HepG2 (cell line): ENCODE measurements around the gene EHD1. TPM values are rescaled to one million over a fixed set of nuclear protein-coding genes. Genes with fewer than 3 reads are reported as not detected.

Experiments used
- ATAC-seq: fragments of 200-7000 bp; cut with Tn5 transposase; 3 replicates; pipeline ENCODE4 v1.9.1; 2020; ENCODE audit warnings: mild to moderate bottlenecking, moderate library complexity
- BruUV-seq: library from RNA; stranded (reverse); fragments of 400-500 nt; replicated peaks from 2 replicates; lab custom pipeline; 2021; lab: Mats Ljungman, UMichigan
- CTCF ChIA-PET: fragments of 300-600 bp; formaldehyde crosslinking; extraction: SDS; loops from one replicate; lab custom pipeline; 2021; ENCODE audit warnings: low total read pairs, inconsistent platforms, low intra/inter-chr PET ratio; lab: Yijun Ruan, JAX
- POLR2A ChIA-PET: fragments of 350-600 bp; sonication (Branson Sonifier 250); formaldehyde crosslinking; loops from one replicate; lab custom pipeline; 2020; ENCODE audit warnings: antibody characterized with exemption, inconsistent platforms; lab: Yijun Ruan, JAX
- DNase-seq: peaks from one replicate; pipeline ENCODE4 v3.0.0-alpha.2; 2015; ENCODE audit warnings: low spot score
- FAIRE-seq: peaks from 3 replicates; lab custom pipeline; 2011; peaks lifted over from hg19 to GRCh38; lab: Jason Lieb, UNC
- H2AFZ ChIP-seq: one replicate; pipeline ENCODE4 v1.6.1; 2011; ENCODE audit warnings: low read length, inconsistent platforms
- H3K27ac ChIP-seq: fragments of 300-600 bp; 3 replicates; pipeline ENCODE4 v1.8.0; 2011; ENCODE audit warnings: mixed run types, mild to moderate bottlenecking, mixed read lengths, low read length, inconsistent platforms; ENCODE audit not compliant: insufficient read depth; ENCODE audit errors: extremely low read length
- H3K27me3 ChIP-seq, 2 experiments: fragments of 200-600 bp in 1 of 2; 2 replicates in 1 of 2; 3 replicates in 1 of 2; pipeline versions ENCODE4 v1.6.0 to v1.8.0; 2011; ENCODE audit warnings: low read length in 2 of 2, mild to moderate bottlenecking in 2 of 2, moderate library complexity in 2 of 2, inconsistent platforms in 1 of 2; ENCODE audit not compliant: insufficient read depth in 2 of 2, control insufficient read depth in 1 of 2
- H3K36me3 ChIP-seq, 2 experiments: fragments of 200-600 bp in 1 of 2; replicated peaks in 1 of 2; 2 replicates in 1 of 2; 3 replicates in 1 of 2; pipeline versions ENCODE4 v1.5.1 to v1.8.0; 2011; ENCODE audit warnings: low read length in 2 of 2, inconsistent platforms in 1 of 2; ENCODE audit not compliant: insufficient read depth in 2 of 2, control insufficient read depth in 1 of 2
- H3K4me1 ChIP-seq: 2 replicates; pipeline ENCODE4 v1.5.1; 2012; ENCODE audit warnings: low read length, inconsistent platforms; ENCODE audit not compliant: insufficient read depth
- H3K4me2 ChIP-seq: 2 replicates; pipeline ENCODE4 v1.6.0; 2011; ENCODE audit warnings: low read depth, low read length, inconsistent platforms
- H3K4me3 ChIP-seq, 3 experiments: fragments of 200-600 bp in 1 of 3; sonication (generic), shearing (Covaris generic) in 1 of 3; replicated peaks in 1 of 3; 2 replicates each; pipeline ENCODE4 v1.5.1; 2011 to 2016; ENCODE audit warnings: low read length in 3 of 3, inconsistent platforms in 2 of 3, low read depth in 2 of 3, mild to moderate bottlenecking in 2 of 3, control low read depth in 1 of 3, mixed read lengths in 1 of 3; ENCODE audit not compliant: insufficient read depth in 1 of 3
- H3K79me2 ChIP-seq: one replicate; pipeline ENCODE4 v1.6.1; 2011; ENCODE audit warnings: low read length, inconsistent platforms; ENCODE audit not compliant: insufficient read depth
- H3K9ac ChIP-seq: 2 replicates; pipeline ENCODE4 v1.6.0; 2011; ENCODE audit warnings: mild to moderate bottlenecking, low read depth, low read length, inconsistent platforms; ENCODE audit not compliant: insufficient read depth
- H3K9me3 ChIP-seq: 2 replicates; pipeline ENCODE4 v1.5.1; 2012; ENCODE audit warnings: mild to moderate bottlenecking, low read length
- H4K20me1 ChIP-seq: 2 replicates; pipeline ENCODE4 v1.6.0; 2011; ENCODE audit warnings: inconsistent platforms, mild to moderate bottlenecking, low read length, moderate library complexity; ENCODE audit not compliant: insufficient read depth
- ARID2 ChIP-seq: sonication (generic); formaldehyde crosslinking; IDR thresholded peaks from 2 replicates; pipeline ENCODE4 v1.8.1; 2022; ENCODE audit warnings: mild to moderate bottlenecking, missing genetic modification reagents, borderline replicate concordance
- ATF1 ChIP-seq: IDR thresholded peaks from 2 replicates; pipeline ENCODE4 v1.6.1; 2016; ENCODE audit warnings: mild to moderate bottlenecking, control low read depth
- ESRRA ChIP-seq: sonication (generic); formaldehyde crosslinking; IDR thresholded peaks from 2 replicates; pipeline ENCODE4 v1.5.1; 2020; ENCODE audit warnings: mild to moderate bottlenecking, low read depth, missing genetic modification reagents
- FOXK2 ChIP-seq: fragments of 450-650 bp; IDR thresholded peaks from 2 replicates; pipeline ENCODE4 v1.6.1; 2016
- FOXO1 ChIP-seq: sonication (generic); formaldehyde crosslinking; IDR thresholded peaks from 2 replicates; pipeline ENCODE4 v1.4.0; 2020; ENCODE audit warnings: missing genetic modification reagents
- KLF15 ChIP-seq: sonication (generic); formaldehyde crosslinking; IDR thresholded peaks from 2 replicates; pipeline ENCODE4 v1.8.1; 2023; ENCODE audit warnings: borderline replicate concordance, mild to moderate bottlenecking, inconsistent platforms, missing genetic modification reagents, mixed read lengths
- MATR3 ChIP-seq: sonication (generic); formaldehyde crosslinking; IDR thresholded peaks from 2 replicates; pipeline ENCODE4 v1.4.0; 2020; ENCODE audit warnings: missing genetic modification reagents
- MIXL1 ChIP-seq: IDR thresholded peaks from 2 replicates; pipeline ENCODE4 v1.6.1; 2016
- NFKB2 ChIP-seq: sonication (generic); formaldehyde crosslinking; IDR thresholded peaks from 2 replicates; pipeline ENCODE4 v1.4.0; 2020; ENCODE audit warnings: missing genetic modification reagents, borderline replicate concordance
- NKX3-1 ChIP-seq: sonication (generic); formaldehyde crosslinking; IDR thresholded peaks from 2 replicates; pipeline ENCODE4 v1.5.0; 2020; ENCODE audit warnings: missing genetic modification reagents
- RXRA ChIP-seq: sonication (generic); formaldehyde crosslinking; IDR thresholded peaks from 2 replicates; pipeline ENCODE4 v1.5.1; 2020; ENCODE audit warnings: missing genetic modification reagents
- SMAD1 ChIP-seq: sonication (generic); formaldehyde crosslinking; IDR thresholded peaks from 2 replicates; pipeline ENCODE4 v1.4.0; 2020; ENCODE audit warnings: missing genetic modification reagents, low read depth, mild to moderate bottlenecking, borderline replicate concordance
- SMAD9 ChIP-seq: sonication (generic); formaldehyde crosslinking; IDR thresholded peaks from 2 replicates; pipeline ENCODE4 v1.5.1; 2020; ENCODE audit warnings: mild to moderate bottlenecking, missing genetic modification reagents
- SNAI1 ChIP-seq: sonication (generic); formaldehyde crosslinking; IDR thresholded peaks from 2 replicates; pipeline ENCODE4 v1.5.0; 2020; ENCODE audit warnings: mild to moderate bottlenecking, missing genetic modification reagents, borderline replicate concordance
- ZNF10 ChIP-seq: sonication (generic); formaldehyde crosslinking; IDR thresholded peaks from 2 replicates; pipeline ENCODE4 v1.4.0; 2020; ENCODE audit warnings: mild to moderate bottlenecking, low read depth, missing genetic modification reagents, borderline replicate concordance
- ZNF225 ChIP-seq: sonication (generic); formaldehyde crosslinking; IDR thresholded peaks from 2 replicates; pipeline ENCODE4 v1.4.0; 2020; ENCODE audit warnings: mild to moderate bottlenecking, missing genetic modification reagents
- WGBS: methylation state at CpG from one replicate; pipeline ENCODE4 v1.1.6; 2017; ENCODE audit warnings: low lambda C conversion rate; 5-methylcytosine and 5-hydroxymethylcytosine counted together
- in situ Hi-C: cut with HindIII; loops from 2 replicates; pipeline ENCODE4 v1.10.0; 2017; ENCODE audit warnings: low pct_unique_long_range_greater_than_20kb; ENCODE audit not compliant: extremely low pct_ligation_motif_present
- intact Hi-C: fragments of 100-400 bp; cut with micrococcal nuclease; formaldehyde crosslinking; loops from one replicate; pipeline ENCODE4 v1.10.0; 2022; ENCODE audit not compliant: unreplicated experiment
- polyA plus RNA-seq, 8 experiments: library from polyadenylated mRNA; depleted of rRNA in 3 of 8; stranded (reverse) in 7 of 8; unstranded in 1 of 8; fragments of >200 nt; fragmentation: Illumina TruSeq in 4 of 8; extraction: Trizol in 4 of 8; gene quantifications; 2 replicates each; pipeline versions ENCODE4 v1.2.1 to v1.2.3, GENCODE V29; 2011 to 2016; ENCODE audit warnings: low read depth in 4 of 8, missing spikeins in 1 of 8, mixed read lengths in 1 of 8; ENCODE audit not compliant: insufficient read depth in 1 of 8
- total RNA-seq, 5 experiments: library from RNA; depleted of rRNA; stranded (reverse); fragments of >200 nt; fragmentation: Illumina TruSeq; extraction: Trizol; gene quantifications; 2 replicates each; pipeline ENCODE4 v1.2.3, GENCODE V29; 2016; ENCODE audit warnings: low read depth in 1 of 5
- TF ChIP-seq, protein P1 (sequence below): sonication (generic); formaldehyde crosslinking; IDR thresholded peaks from 2 replicates; pipeline ENCODE4 v1.4.0; 2020; ENCODE audit warnings: missing genetic modification reagents
- TF ChIP-seq, protein P2 (sequence below): fragments of 450-650 bp; IDR thresholded peaks from 2 replicates; pipeline ENCODE4 v1.6.1; 2016
- TF ChIP-seq, protein P3 (sequence below): sonication (generic); formaldehyde crosslinking; IDR thresholded peaks from 2 replicates; pipeline ENCODE4 v1.8.1; 2023; ENCODE audit warnings: mild to moderate bottlenecking, missing genetic modification reagents
- TF ChIP-seq, protein P4 (sequence below): IDR thresholded peaks from 2 replicates; pipeline ENCODE4 v1.6.1; 2016; ENCODE audit warnings: mild to moderate bottlenecking

The EHD1 gene
- total and polyA plus RNA-seq, 2 of the 13 experiments (the other 11 are each of a cell fraction or from before 2014, with no cell fraction given), result 23.6 to 26.6 TPM

DNA sequence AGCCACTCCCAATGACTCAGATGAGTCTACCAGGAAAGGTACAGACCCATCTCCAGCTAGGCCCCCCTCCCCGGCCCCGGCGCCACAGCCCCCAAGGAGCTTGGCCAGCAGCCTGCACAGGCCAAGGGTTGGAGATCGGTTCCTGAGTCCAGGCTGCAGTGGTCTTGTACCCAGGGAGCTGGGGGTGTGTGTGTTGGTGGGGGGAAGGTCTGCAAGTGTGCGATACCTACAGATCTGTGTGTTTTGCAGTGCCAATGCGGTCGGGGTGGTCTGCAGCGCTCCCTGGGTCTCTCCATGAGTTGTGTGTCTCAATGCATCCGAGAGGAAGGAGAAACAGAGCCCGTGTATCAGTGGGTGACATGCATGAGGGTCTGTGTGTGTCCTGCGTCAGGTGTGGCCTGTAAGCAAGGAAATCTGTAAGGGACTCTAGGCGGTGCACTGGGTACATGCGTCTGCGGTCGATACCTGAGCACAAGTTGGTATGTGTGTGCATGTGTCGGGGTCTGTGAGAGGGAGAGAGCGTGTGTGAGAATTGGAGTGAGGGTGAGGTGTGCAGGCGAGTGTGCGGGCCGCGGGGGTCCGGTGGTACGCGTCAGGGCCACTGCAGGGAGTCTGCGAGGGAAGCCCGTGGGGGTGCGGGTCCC is 34.6 kb downstream of the EHD1 start:
- H3K27ac ChIP-seq, result no peak overlapping the region
- no peak for TF ChIP-seq KLF15 (CRISPR knock-in tag)
- TF ChIP-seq NFKB2, result no peak
- TF ChIP-seq ZNF225 (CRISPR knock-in tag), result no peak
- no peak; the same call in 1 of the 2 replicates for TF ChIP-seq FOXO1 (CRISPR knock-in tag)
- TF ChIP-seq, protein P1, sequence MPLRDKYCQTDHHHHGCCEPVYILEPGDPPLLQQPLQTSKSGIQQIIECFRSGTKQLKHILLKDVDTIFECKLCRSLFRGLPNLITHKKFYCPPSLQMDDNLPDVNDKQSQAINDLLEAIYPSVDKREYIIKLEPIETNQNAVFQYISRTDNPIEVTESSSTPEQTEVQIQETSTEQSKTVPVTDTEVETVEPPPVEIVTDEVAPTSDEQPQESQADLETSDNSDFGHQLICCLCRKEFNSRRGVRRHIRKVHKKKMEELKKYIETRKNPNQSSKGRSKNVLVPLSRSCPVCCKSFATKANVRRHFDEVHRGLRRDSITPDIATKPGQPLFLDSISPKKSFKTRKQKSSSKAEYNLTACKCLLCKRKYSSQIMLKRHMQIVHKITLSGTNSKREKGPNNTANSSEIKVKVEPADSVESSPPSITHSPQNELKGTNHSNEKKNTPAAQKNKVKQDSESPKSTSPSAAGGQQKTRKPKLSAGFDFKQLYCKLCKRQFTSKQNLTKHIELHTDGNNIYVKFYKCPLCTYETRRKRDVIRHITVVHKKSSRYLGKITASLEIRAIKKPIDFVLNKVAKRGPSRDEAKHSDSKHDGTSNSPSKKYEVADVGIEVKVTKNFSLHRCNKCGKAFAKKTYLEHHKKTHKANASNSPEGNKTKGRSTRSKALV (CRISPR knock-in tag), result no peak
- TF ChIP-seq, protein P2, sequence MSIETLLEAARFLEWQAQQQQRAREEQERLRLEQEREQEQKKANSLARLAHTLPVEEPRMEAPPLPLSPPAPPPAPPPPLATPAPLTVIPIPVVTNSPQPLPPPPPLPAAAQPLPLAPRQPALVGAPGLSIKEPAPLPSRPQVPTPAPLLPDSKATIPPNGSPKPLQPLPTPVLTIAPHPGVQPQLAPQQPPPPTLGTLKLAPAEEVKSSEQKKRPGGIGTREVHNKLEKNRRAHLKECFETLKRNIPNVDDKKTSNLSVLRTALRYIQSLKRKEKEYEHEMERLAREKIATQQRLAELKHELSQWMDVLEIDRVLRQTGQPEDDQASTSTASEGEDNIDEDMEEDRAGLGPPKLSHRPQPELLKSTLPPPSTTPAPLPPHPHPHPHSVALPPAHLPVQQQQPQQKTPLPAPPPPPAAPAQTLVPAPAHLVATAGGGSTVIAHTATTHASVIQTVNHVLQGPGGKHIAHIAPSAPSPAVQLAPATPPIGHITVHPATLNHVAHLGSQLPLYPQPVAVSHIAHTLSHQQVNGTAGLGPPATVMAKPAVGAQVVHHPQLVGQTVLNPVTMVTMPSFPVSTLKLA, result no peak
- 0 out of 2 replicates have a peak, but pooled peaks have one; percentile 62 for TF ChIP-seq SMAD9
- TF ChIP-seq, protein P3, sequence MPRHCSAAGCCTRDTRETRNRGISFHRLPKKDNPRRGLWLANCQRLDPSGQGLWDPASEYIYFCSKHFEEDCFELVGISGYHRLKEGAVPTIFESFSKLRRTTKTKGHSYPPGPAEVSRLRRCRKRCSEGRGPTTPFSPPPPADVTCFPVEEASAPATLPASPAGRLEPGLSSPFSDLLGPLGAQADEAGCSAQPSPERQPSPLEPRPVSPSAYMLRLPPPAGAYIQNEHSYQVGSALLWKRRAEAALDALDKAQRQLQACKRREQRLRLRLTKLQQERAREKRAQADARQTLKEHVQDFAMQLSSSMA (CRISPR knock-in tag), result no peak
- TF ChIP-seq SMAD1, result no peak
- no peak for TF ChIP-seq ZNF10 (CRISPR knock-in tag)
- TF ChIP-seq MIXL1, result no peak
- TF ChIP-seq ARID2 (CRISPR knock-in tag), result no peak
- no peak for TF ChIP-seq FOXK2
- no peak for TF ChIP-seq ESRRA (CRISPR knock-in tag)
- TF ChIP-seq ATF1 (CRISPR knock-in tag), result no peak
- TF ChIP-seq MATR3 (CRISPR knock-in tag), result no peak
- no peak for TF ChIP-seq RXRA
- TF ChIP-seq SNAI1 (CRISPR knock-in tag), result no peak
- TF ChIP-seq NKX3-1 (CRISPR knock-in tag), result no peak
- TF ChIP-seq, protein P4, sequence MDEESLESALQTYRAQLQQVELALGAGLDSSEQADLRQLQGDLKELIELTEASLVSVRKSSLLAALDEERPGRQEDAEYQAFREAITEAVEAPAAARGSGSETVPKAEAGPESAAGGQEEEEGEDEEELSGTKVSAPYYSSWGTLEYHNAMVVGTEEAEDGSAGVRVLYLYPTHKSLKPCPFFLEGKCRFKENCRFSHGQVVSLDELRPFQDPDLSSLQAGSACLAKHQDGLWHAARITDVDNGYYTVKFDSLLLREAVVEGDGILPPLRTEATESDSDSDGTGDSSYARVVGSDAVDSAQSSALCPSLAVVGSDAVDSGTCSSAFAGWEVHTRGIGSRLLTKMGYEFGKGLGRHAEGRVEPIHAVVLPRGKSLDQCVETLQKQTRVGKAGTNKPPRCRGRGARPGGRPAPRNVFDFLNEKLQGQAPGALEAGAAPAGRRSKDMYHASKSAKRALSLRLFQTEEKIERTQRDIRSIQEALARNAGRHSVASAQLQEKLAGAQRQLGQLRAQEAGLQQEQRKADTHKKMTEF (CRISPR knock-in tag), result no peak

More for the DNA sequence above, 34.6 kb downstream of the EHD1 start:
- ChIA-PET CTCF (interaction anchor here (1.9 kb wide), 1 partner anchor 51 kb away, joined by 8 read pairs; no protein-coding TSS in a partner anchor), POLR2A (interaction anchor here (1.0 to 4.5 kb wide), 9 partner anchors 11 to 154 kb away, joined by 3 to 20 read pairs (median 5); partner anchors contain the start of genes MAP4K2 and SF1)
- Histone ChIP-seq H3K79me2 (no peaks in the 10 kb centered on the region), H3K9ac (peak overlapping the region; percentile 44), H2AFZ (no peak overlapping the region), H3K9me3 (no peaks in the 10 kb centered on the region), H3K4me1 (peaks cover 64% of the 10 kb centered on the region), H3K36me3 (no peaks in the 10 kb centered on the region), H4K20me1 (no peaks in the 10 kb centered on the region), H3K4me2 (peak overlapping the region; percentile 99), H3K27me3 (no peaks in the 10 kb centered on the region; a peak in 2 of 5 replicates), H3K4me3 (peak overlapping the region; percentile 57 to 84 (median 68))
- in situ Hi-C loops (loop anchor here (5.0 kb wide), 1 partner anchor 42 kb away; the partner anchor contains the start of gene MAP4K2), intact Hi-C loops (loop anchor here (10.0 kb wide), 1 partner anchor 59 kb away; no protein-coding TSS in a partner anchor)
- ATAC-seq (peak; percentile 9), DNase-seq (no peak), FAIRE-seq (no peak)
- BruUV-seq, result no TSS peak
- 1% methylated on average over 17 of the region's 27 CpGs for WGBS
